ENCODE measurements around the gene ALPP. TPM values are rescaled to one million over a fixed set of nuclear protein-coding genes. Genes with fewer than 3 reads are reported as not detected.

Gene ALPP
- polyA plus RNA-seq, 1 experiment = not detected

- ChIA-PET CTCF (interaction anchor here (0.6 to 1.5 kb wide), 3 partner anchors 18 to 444 kb away, joined by 3 to 5 read pairs (median 3); no protein-coding TSS in a partner anchor), POLR2A (no interaction called here)
Measured at GRCh38 chr2:232343821-232344220, 34.7 kb upstream of the ALPP start.

DNA sequence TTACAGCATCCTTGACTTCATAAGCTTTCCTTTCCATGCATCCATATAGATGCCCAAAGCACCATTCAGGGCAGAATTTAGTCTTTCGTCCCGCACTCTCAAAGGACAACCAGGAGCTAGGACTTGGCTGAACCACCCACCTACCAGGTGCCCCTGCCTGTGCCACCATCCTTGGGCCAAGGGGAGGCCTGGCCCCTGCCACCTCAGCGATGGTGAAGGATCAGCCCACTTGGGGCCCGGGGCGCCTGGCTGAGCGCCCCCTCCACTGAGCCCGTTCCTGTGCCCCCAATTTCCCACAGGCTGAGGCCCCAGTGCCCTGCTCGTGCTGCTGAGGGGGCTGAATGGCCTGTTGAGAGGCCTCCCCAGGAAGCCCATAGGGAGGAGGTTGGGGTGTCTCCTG, 33.3 kb upstream of the ALPP start:
- H3K4me3 ChIP-seq (ENCODE audit: low read depth, low read length) = no peak overlapping the region
- H3K27ac ChIP-seq (ENCODE audit: low read depth, low read length) = no peak overlapping the region
- CTCF ChIA-PET = interaction anchor here (0.7 to 1.8 kb wide), 3 partner anchors 10 to 19 kb away, joined by 3 to 5 read pairs (median 4); no protein-coding TSS in a partner anchor
- POLR2A ChIA-PET = no interaction called here
- TF ChIP-seq, protein P1, sequence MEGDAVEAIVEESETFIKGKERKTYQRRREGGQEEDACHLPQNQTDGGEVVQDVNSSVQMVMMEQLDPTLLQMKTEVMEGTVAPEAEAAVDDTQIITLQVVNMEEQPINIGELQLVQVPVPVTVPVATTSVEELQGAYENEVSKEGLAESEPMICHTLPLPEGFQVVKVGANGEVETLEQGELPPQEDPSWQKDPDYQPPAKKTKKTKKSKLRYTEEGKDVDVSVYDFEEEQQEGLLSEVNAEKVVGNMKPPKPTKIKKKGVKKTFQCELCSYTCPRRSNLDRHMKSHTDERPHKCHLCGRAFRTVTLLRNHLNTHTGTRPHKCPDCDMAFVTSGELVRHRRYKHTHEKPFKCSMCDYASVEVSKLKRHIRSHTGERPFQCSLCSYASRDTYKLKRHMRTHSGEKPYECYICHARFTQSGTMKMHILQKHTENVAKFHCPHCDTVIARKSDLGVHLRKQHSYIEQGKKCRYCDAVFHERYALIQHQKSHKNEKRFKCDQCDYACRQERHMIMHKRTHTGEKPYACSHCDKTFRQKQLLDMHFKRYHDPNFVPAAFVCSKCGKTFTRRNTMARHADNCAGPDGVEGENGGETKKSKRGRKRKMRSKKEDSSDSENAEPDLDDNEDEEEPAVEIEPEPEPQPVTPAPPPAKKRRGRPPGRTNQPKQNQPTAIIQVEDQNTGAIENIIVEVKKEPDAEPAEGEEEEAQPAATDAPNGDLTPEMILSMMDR (IDR thresholded peaks at IDR 0.05; ENCODE audit: low read depth, low read length) = no peak
- H3K27me3 ChIP-seq (ENCODE audit: control insufficient read depth, insufficient read depth, low read length) = peaks cover 12% of the 10 kb centered on the region
- peaks cover 2% of the 10 kb centered on the region; the same call in 1 of the 2 replicates for H3K9me3 ChIP-seq (ENCODE audit: control insufficient read depth, insufficient read depth, low read length)
- DNase-seq (ENCODE audit: low read depth, low spot score) = no peak

More at GRCh38 chr2:232343821-232344220, 34.7 kb upstream of the ALPP start:
- no peak for DNase-seq (ENCODE audit: low read depth, low spot score)
- Histone ChIP-seq H3K4me3 (ENCODE audit: low read depth, low read length) (no peak overlapping the region), H3K9me3 (ENCODE audit: control insufficient read depth, insufficient read depth, low read length) (peaks cover 2% of the 10 kb centered on the region; the same call in 1 of the 2 replicates), H3K27me3 (ENCODE audit: control insufficient read depth, insufficient read depth, low read length) (peaks cover 2% of the 10 kb centered on the region), H3K27ac (ENCODE audit: low read depth, low read length) (no peak overlapping the region)
- TF ChIP-seq, protein P1 (IDR thresholded peaks at IDR 0.05; ENCODE audit: low read depth, low read length) = no peak

- DNase-seq (ENCODE audit: low read depth, low spot score) = no peak
- peaks cover 34% of the 10 kb centered on the region for H3K27me3 ChIP-seq (ENCODE audit: control insufficient read depth, insufficient read depth, low read length)
- no peak overlapping the region for H3K4me3 ChIP-seq (ENCODE audit: low read depth, low read length)
- ChIA-PET POLR2A (no interaction called here), CTCF (no interaction called here)
- no peak overlapping the region for H3K27ac ChIP-seq (ENCODE audit: low read depth, low read length)
- TF ChIP-seq, protein P1 (IDR thresholded peaks at IDR 0.05; ENCODE audit: low read depth, low read length) = no peak
- H3K9me3 ChIP-seq (ENCODE audit: control insufficient read depth, insufficient read depth, low read length) = peaks cover 2% of the 10 kb centered on the region; the same call in 1 of the 2 replicates
Measured at GRCh38 chr2:232347369-232347768, 31.2 kb upstream of the ALPP start.

DNA sequence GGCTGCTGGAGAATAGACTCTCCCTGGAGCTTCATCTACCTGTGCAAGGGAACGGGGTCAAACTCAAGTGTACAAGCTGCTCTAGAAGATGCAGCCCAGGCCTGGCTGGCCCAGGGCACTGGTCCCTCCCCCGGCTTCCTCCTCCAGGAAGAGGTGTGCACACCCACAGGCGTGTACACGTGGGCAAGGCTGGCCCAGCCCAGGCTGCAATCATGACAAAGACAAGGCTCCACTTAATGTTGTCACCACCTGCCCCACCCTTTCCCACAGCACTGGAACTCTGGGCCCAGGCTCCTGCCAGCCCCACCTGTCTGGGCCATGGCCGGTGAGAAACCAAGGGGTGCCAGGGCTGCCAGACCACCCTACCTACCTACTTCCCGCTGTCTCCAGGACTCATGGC, 29.6 kb upstream of the ALPP start:
- POLR2A ChIA-PET = no interaction called here
- H3K4me3 ChIP-seq (ENCODE audit: low read depth, low read length) = no peak overlapping the region
- no peak overlapping the region for H3K27ac ChIP-seq (ENCODE audit: low read depth, low read length)
- CTCF ChIA-PET = no interaction called here
- no peak for DNase-seq (ENCODE audit: low read depth, low spot score)
- peaks cover 42% of the 10 kb centered on the region for H3K27me3 ChIP-seq (ENCODE audit: control insufficient read depth, insufficient read depth, low read length)
- TF ChIP-seq, protein P1 (IDR thresholded peaks at IDR 0.05; ENCODE audit: low read depth, low read length) = no peak
- H3K9me3 ChIP-seq (ENCODE audit: control insufficient read depth, insufficient read depth, low read length) = peaks cover 2% of the 10 kb centered on the region; the same call in 1 of the 2 replicates

GRCh38 chr2:232349546-232349945, 29.0 kb upstream of the ALPP start:
- DNase-seq (ENCODE audit: low read depth, low spot score) = no peak
- peaks cover 42% of the 10 kb centered on the region for H3K27me3 ChIP-seq (ENCODE audit: control insufficient read depth, insufficient read depth, low read length)
- ChIA-PET CTCF (no interaction called here), POLR2A (interaction anchor here (0.6 kb wide), 1 partner anchor 14 kb away, joined by 4 read pairs; no protein-coding TSS in a partner anchor)
- no peak overlapping the region for H3K27ac ChIP-seq (ENCODE audit: low read depth, low read length)
- peaks cover 2% of the 10 kb centered on the region; the same call in 1 of the 2 replicates for H3K9me3 ChIP-seq (ENCODE audit: control insufficient read depth, insufficient read depth, low read length)
- H3K4me3 ChIP-seq (ENCODE audit: low read depth, low read length) = no peak overlapping the region
- TF ChIP-seq, protein P1 (IDR thresholded peaks at IDR 0.05; ENCODE audit: low read depth, low read length) = no peak
